Smooth muscle cell (in vitro differentiated cells): ENCODE data around the gene HEY2. TPM values are rescaled to one million over a fixed set of nuclear protein-coding genes. Genes with fewer than 3 reads are reported as not detected.

Source experiments
- DNase-seq: peaks from one replicate; lab custom pipeline; 2025; ENCODE audit not compliant: unreplicated experiment; lab: John Stamatoyannopoulos, UW
- H2AFZ ChIP-seq: fragments of 200-600 bp; sonication (generic); 2 replicates; pipeline ENCODE4 v1.6.0; 2016; ENCODE audit warnings: antibody characterized with exemption, low read depth, mild to moderate bottlenecking
- H3F3A ChIP-seq: fragments of 200-600 bp; sonication (generic); 2 replicates; pipeline ENCODE4 v1.6.0; 2017; ENCODE audit warnings: antibody characterized with exemption, low read depth
- H3K27ac ChIP-seq: fragments of 200-600 bp; sonication (generic); 2 replicates; pipeline ENCODE4 v1.5.1; 2016; ENCODE audit warnings: low read depth, mild to moderate bottlenecking
- H3K27me3 ChIP-seq: fragments of 200-600 bp; sonication (generic); 2 replicates; pipeline ENCODE4 v1.6.1; 2016; ENCODE audit warnings: low read depth, mild to moderate bottlenecking
- H3K36me3 ChIP-seq: fragments of 200-600 bp; sonication (generic); 2 replicates; pipeline ENCODE4 v1.5.1; 2016; ENCODE audit warnings: low read depth
- H3K4me1 ChIP-seq: fragments of 200-600 bp; sonication (generic); 2 replicates; pipeline ENCODE4 v1.5.1; 2016; ENCODE audit warnings: low read depth
- H3K4me2 ChIP-seq: fragments of 200-600 bp; sonication (generic); 2 replicates; pipeline ENCODE4 v1.6.0; 2016; ENCODE audit warnings: mild to moderate bottlenecking
- H3K4me3 ChIP-seq: fragments of 200-600 bp; sonication (generic); 2 replicates; pipeline ENCODE4 v1.5.1; 2016; ENCODE audit warnings: mild to moderate bottlenecking
- H3K79me2 ChIP-seq: fragments of 200-600 bp; sonication (generic); 2 replicates; pipeline ENCODE4 v1.6.0; 2016; ENCODE audit warnings: low read depth, mild to moderate bottlenecking
- H3K9ac ChIP-seq: fragments of 200-600 bp; sonication (generic); 2 replicates; pipeline ENCODE4 v1.6.0; 2016; ENCODE audit warnings: low read depth
- H3K9me3 ChIP-seq: fragments of 200-600 bp; sonication (generic); replicated peaks from 2 replicates; pipeline ENCODE4 v1.5.1; 2016; ENCODE audit warnings: low read depth
- H4K20me1 ChIP-seq: fragments of 200-600 bp; sonication (generic); 2 replicates; pipeline ENCODE4 v1.6.0; 2016; ENCODE audit warnings: low read depth
- WGBS: methylation state at CpG from one replicate; pipeline ENCODE4 v1.1.7; 2016; ENCODE audit warnings: low lambda C conversion rate; 5-methylcytosine and 5-hydroxymethylcytosine counted together
- polyA plus RNA-seq: library from polyadenylated mRNA; unstranded; fragments of >200 nt; fragmentation: Nextera tagmentation; extraction: Ambion mirVana; gene quantifications from 2 replicates; pipeline ENCODE4 v1.2.1, GENCODE V29; 2016
- total RNA-seq: library from RNA; depleted of rRNA; stranded (reverse); fragments of >200 nt; gene quantifications from 2 replicates; pipeline ENCODE4 v1.2.3, GENCODE V29; 2014
- TF ChIP-seq, protein P1 (sequence below): fragments of 200-600 bp; sonication (generic); IDR thresholded peaks from 2 replicates; pipeline ENCODE4 v1.5.1; 2017; ENCODE audit warnings: borderline replicate concordance, mild to moderate bottlenecking, antibody characterized with exemption; ENCODE audit not compliant: insufficient read depth, poor library complexity, severe bottlenecking

Gene HEY2
- total and polyA plus RNA-seq, 2 experiments from 2014 or later, result 17.2 to 35.2 TPM

- H2AFZ ChIP-seq, result peak within 1 kb of the TSS; percentile 84
- WGBS, result under 1% methylated on average over 66 of the region's 100 CpGs
- peak within 1 kb of the TSS; percentile 76 for H3K27ac ChIP-seq
- no peaks in the 10 kb centered on the region for H3K9me3 ChIP-seq
- H3K79me2 ChIP-seq, result peaks cover 37% of the 10 kb centered on the region
- DNase-seq, result peak; percentile 68
- H3K4me3 ChIP-seq, result peak within 1 kb of the TSS; percentile 91
- H3K4me2 ChIP-seq, result peak within 1 kb of the TSS; percentile 91
- H3K9ac ChIP-seq, result peak within 1 kb of the TSS; percentile 47
- H3K27me3 ChIP-seq, result no peaks in the 10 kb centered on the region
- H4K20me1 ChIP-seq, result no peaks in the 10 kb centered on the region
- H3K4me1 ChIP-seq, result peaks cover 5% of the 10 kb centered on the region
- peaks cover 23% of the 10 kb centered on the region for H3F3A ChIP-seq
- TF ChIP-seq, protein P1, sequence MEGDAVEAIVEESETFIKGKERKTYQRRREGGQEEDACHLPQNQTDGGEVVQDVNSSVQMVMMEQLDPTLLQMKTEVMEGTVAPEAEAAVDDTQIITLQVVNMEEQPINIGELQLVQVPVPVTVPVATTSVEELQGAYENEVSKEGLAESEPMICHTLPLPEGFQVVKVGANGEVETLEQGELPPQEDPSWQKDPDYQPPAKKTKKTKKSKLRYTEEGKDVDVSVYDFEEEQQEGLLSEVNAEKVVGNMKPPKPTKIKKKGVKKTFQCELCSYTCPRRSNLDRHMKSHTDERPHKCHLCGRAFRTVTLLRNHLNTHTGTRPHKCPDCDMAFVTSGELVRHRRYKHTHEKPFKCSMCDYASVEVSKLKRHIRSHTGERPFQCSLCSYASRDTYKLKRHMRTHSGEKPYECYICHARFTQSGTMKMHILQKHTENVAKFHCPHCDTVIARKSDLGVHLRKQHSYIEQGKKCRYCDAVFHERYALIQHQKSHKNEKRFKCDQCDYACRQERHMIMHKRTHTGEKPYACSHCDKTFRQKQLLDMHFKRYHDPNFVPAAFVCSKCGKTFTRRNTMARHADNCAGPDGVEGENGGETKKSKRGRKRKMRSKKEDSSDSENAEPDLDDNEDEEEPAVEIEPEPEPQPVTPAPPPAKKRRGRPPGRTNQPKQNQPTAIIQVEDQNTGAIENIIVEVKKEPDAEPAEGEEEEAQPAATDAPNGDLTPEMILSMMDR, result no peak
- H3K36me3 ChIP-seq, result no peaks in the 10 kb centered on the region
Observed at GRCh38 chr6:125790358-125791150, 41.1 kb downstream of the HEY2 start, which contains the start of gene NCOA7. Gene NCOA7 (plus strand): TSS chr6:125790960. CDS start chr6:125815355, 24,395 bp downstream.

DNA sequence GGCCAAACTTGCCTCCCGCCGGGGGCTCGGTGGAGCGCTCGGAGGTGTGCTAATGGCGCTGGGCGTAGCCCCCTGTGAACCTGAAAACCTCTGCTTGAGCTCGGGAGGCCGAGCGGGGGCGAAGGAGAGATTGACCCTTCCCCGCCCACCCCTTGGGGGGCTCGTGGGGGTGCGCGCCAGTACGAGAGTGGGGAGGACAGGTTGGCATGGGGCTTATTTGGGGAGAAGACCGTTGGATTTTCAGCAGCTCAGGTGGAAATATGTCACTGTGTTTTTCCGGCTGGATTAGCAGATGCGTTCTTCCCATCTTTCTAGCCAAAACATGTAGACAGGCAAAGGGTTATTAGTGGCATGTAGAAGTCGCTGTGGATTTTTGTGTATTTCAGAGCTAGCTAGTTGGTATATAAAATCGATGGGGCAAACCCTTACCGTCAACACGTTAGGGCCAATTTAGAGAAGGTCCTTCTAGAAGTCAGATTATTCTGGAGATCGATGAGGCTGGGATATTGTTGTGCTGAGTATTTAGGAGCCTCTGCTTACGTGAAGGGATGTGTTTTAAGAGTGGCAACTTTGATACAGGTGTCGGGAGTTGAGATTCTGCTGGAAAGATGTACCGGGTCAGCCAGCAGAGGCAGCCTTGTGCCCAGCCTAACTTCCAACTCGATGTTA is 41.9 kb downstream of the HEY2 start:
- peaks cover 5% of the 10 kb centered on the region for H3K4me1 ChIP-seq
- H3K27ac ChIP-seq, result peak overlapping the region; percentile 76
- no peaks in the 10 kb centered on the region for H3K27me3 ChIP-seq
- peak overlapping the region; percentile 91 for H3K4me2 ChIP-seq
- H3K9me3 ChIP-seq, result no peaks in the 10 kb centered on the region
- peaks cover 43% of the 10 kb centered on the region for H3K79me2 ChIP-seq
- DNase-seq, result no peak
- no peaks in the 10 kb centered on the region for H4K20me1 ChIP-seq
- TF ChIP-seq, protein P1, result peak; percentile 21
- WGBS, result 2% methylated on average over 26 of the region's 28 CpGs
- H2AFZ ChIP-seq, result peak overlapping the region; percentile 84
- H3K36me3 ChIP-seq, result no peaks in the 10 kb centered on the region
- peaks cover 23% of the 10 kb centered on the region for H3F3A ChIP-seq
- peak overlapping the region; percentile 91 for H3K4me3 ChIP-seq
- H3K9ac ChIP-seq, result peak overlapping the region; percentile 47

DNA sequence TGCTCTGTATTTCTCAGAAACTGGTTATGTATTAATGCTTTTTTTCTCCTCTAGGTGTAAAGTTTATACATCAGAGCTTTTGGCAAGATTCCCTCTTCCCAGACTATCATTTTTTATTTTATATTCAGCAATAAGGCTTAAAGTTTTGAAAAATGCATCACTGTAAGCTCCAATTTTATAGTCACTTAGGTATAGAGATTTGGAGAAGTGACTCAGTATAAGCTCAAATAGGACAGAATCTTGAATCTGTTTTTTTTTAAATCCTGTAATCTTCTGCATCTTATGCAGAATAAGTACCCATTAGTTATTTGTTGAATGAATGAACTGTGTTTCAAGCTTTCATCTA is 42.4 kb downstream of the HEY2 start:
- H3K4me2 ChIP-seq, result peak overlapping the region; percentile 91
- H3K4me1 ChIP-seq, result peaks cover 5% of the 10 kb centered on the region
- H3K79me2 ChIP-seq, result peaks cover 47% of the 10 kb centered on the region
- H3F3A ChIP-seq, result peaks cover 23% of the 10 kb centered on the region
- H3K4me3 ChIP-seq, result peak overlapping the region; percentile 91
- no peak for DNase-seq
- H4K20me1 ChIP-seq, result no peaks in the 10 kb centered on the region
- no peak overlapping the region for H3K9ac ChIP-seq
- TF ChIP-seq, protein P1, result no peak
- no peak overlapping the region for H3K27ac ChIP-seq
- H3K27me3 ChIP-seq, result no peaks in the 10 kb centered on the region
- no peaks in the 10 kb centered on the region for H3K36me3 ChIP-seq
- no peaks in the 10 kb centered on the region for H3K9me3 ChIP-seq
- H2AFZ ChIP-seq, result no peak overlapping the region
